GM12878 (cell line): Measurements from ENCODE around the gene CSF2.

Source experiments
- CREB1 ChIP-seq: IDR thresholded peaks from 2 replicates; pipeline ENCODE4 v1.6.1; 2012; ENCODE audit warnings: low read depth, mild to moderate bottlenecking, inconsistent platforms
- CTCF ChIP-seq, 3 experiments: IDR thresholded peaks in 2 of 3; conservative IDR thresholded peaks in 1 of 3; 2 replicates each; pipeline ENCODE4 v1.5.1; 2011; ENCODE audit warnings: low read depth in 3 of 3, low read length in 3 of 3, mild to moderate bottlenecking in 3 of 3, control low read depth in 2 of 3, moderate library complexity in 2 of 3, inconsistent platforms in 1 of 3, mixed read lengths in 1 of 3; ENCODE audit not compliant: control insufficient read depth in 2 of 3, insufficient read depth in 1 of 3; ENCODE audit errors: extremely low read depth in 1 of 3
- FOXK2 ChIP-seq: fragments of 450-650 bp; IDR thresholded peaks from 2 replicates; pipeline ENCODE4 v1.6.1; 2017; ENCODE audit warnings: mild to moderate bottlenecking, moderate library complexity
- GABPA ChIP-seq: IDR thresholded peaks from 2 replicates; pipeline ENCODE4 v1.6.1; 2014; ENCODE audit warnings: antibody characterized with exemption, low read depth, mild to moderate bottlenecking, inconsistent platforms
- LARP7 ChIP-seq: fragments of 450-650 bp; IDR thresholded peaks from 2 replicates; pipeline ENCODE4 v1.6.1; 2017; ENCODE audit warnings: mild to moderate bottlenecking
- POLR2A ChIP-seq: IDR thresholded peaks from 2 replicates; pipeline ENCODE4 v1.6.1; 2011; ENCODE audit warnings: low read depth, mild to moderate bottlenecking, low read length
- POLR2AphosphoS5 ChIP-seq: IDR thresholded peaks from 2 replicates; pipeline ENCODE4 v1.6.1; 2011; ENCODE audit warnings: mild to moderate bottlenecking, low read length, inconsistent platforms
- PRDM15 ChIP-seq: fragments of 450-650 bp; formaldehyde crosslinking; IDR thresholded peaks from 2 replicates; pipeline ENCODE4 v1.4.0; 2020; ENCODE audit warnings: mild to moderate bottlenecking, moderate library complexity
- RB1 ChIP-seq: fragments of 450-650 bp; formaldehyde crosslinking; IDR thresholded peaks from 2 replicates; pipeline ENCODE4 v1.6.1; 2017; ENCODE audit warnings: mild to moderate bottlenecking, borderline replicate concordance
- REST ChIP-seq: IDR thresholded peaks from 2 replicates; pipeline ENCODE4 v1.6.1; 2012; ENCODE audit warnings: mild to moderate bottlenecking, low read depth, low read length
- ZNF24 ChIP-seq: fragments of 450-650 bp; IDR thresholded peaks from 2 replicates; pipeline ENCODE4 v1.6.1; 2017; ENCODE audit warnings: antibody characterized with exemption, mild to moderate bottlenecking
- ZNF687 ChIP-seq: fragments of 450-650 bp; IDR thresholded peaks from 2 replicates; pipeline ENCODE4 v1.6.1; 2017; ENCODE audit warnings: mild to moderate bottlenecking, moderate library complexity

GRCh38 chr5:132071338-132071707 lies 2.3 kb upstream of the CSF2 start:
- no peak for TF ChIP-seq CTCF (IDR thresholded peaks at IDR 0.05 in 2 of 3, conservative IDR thresholded peaks at IDR 0.05 in 1 of 3; ENCODE audit: control insufficient read depth in 2 of 3, extremely low read depth in 1 of 3, insufficient read depth in 1 of 3, low read depth in 3 of 3, low read length in 3 of 3)
- no peak for TF ChIP-seq ZNF24
- TF ChIP-seq FOXK2 = no peak
- no peak for TF ChIP-seq ZNF687
- no peak for TF ChIP-seq RB1
- TF ChIP-seq POLR2AphosphoS5 = no peak
- TF ChIP-seq REST = no peak
- TF ChIP-seq CREB1 = no peak
- no peak for TF ChIP-seq GABPA
- TF ChIP-seq POLR2A = no peak
- no peak for TF ChIP-seq LARP7
- TF ChIP-seq PRDM15 (CRISPR knock-in tag) = no peak
